GM19023 (cell line): ENCODE results near the gene CPNE5.

ENCODE experiments used
- ATAC-seq: cut with Tn5 transposase; IDR thresholded peaks from one replicate; pipeline ENCODE4 v1.9.1; 2021; ENCODE audit warnings: mild to moderate bottlenecking, moderate library complexity; ENCODE audit not compliant: unreplicated experiment

The CPNE5 gene

GRCh38 chr6:36858407-36858981 lies 19.2 kb upstream of the CPNE5 start:
- ATAC-seq: no peak

GRCh38 chr6:36857325-36857724 lies 18.1 kb upstream of the CPNE5 start:
- no peak for ATAC-seq

- no peak for ATAC-seq
Measured at GRCh38 chr6:36856277-36856676, 17.0 kb upstream of the CPNE5 start.

GRCh38 chr6:36855750-36856149 lies 16.5 kb upstream of the CPNE5 start:
- no peak for ATAC-seq

- no peak for ATAC-seq
Measured at GRCh38 chr6:36853325-36853724, 14.1 kb upstream of the CPNE5 start.

- ATAC-seq: no peak
Measured at GRCh38 chr6:36852481-36853147, 13.4 kb upstream of the CPNE5 start.

- ATAC-seq: no peak
Measured at GRCh38 chr6:36851626-36852025, 12.4 kb upstream of the CPNE5 start.

- ATAC-seq: no peak
Measured at GRCh38 chr6:36851149-36851614, 11.9 kb upstream of the CPNE5 start.

GRCh38 chr6:36850021-36850420 lies 10.8 kb upstream of the CPNE5 start:
- no peak for ATAC-seq

GRCh38 chr6:36848658-36849441 lies 9.6 kb upstream of the CPNE5 start:
- no peak for ATAC-seq

- ATAC-seq: no peak
Measured at GRCh38 chr6:36847991-36848390, 8.7 kb upstream of the CPNE5 start.

- ATAC-seq: no peak
Measured at GRCh38 chr6:36847152-36847551, 7.9 kb upstream of the CPNE5 start.

- no peak for ATAC-seq
Measured at GRCh38 chr6:36845233-36845632, 6.0 kb upstream of the CPNE5 start.

- ATAC-seq: no peak
Measured at GRCh38 chr6:36844232-36845170, 5.3 kb upstream of the CPNE5 start.

GRCh38 chr6:36843170-36843569 lies 3.9 kb upstream of the CPNE5 start:
- ATAC-seq: no peak

GRCh38 chr6:36841756-36842155 lies 2.5 kb upstream of the CPNE5 start:
- ATAC-seq: no peak

- ATAC-seq: no peak
Measured at GRCh38 chr6:36840432-36841403, 1.5 kb upstream of the CPNE5 start.

- no peak for ATAC-seq
Measured at GRCh38 chr6:36839749-36840431, 646 bp upstream of the CPNE5 start.

- no peak for ATAC-seq
Measured at GRCh38 chr6:36837686-36838085, 1.6 kb downstream of the CPNE5 start.
